Motor neuron (in vitro differentiated cells): ENCODE measurements around the gene TMEM179. TPM values are rescaled to one million over a fixed set of nuclear protein-coding genes. Genes with fewer than 3 reads are reported as not detected.
A peak's percentile ranks its signal among the peaks of the same experiment; 100 is the strongest.
"Not testable (repeated sequence)": the region's sequence is repeated elsewhere in the genome, so short reads cannot be mapped to it uniquely, and the experiment has no call there.

Experiments
- ATAC-seq, 8 experiments: fragments of 200-7000 bp; cut with Tn5 transposase; replicated peaks in 6 of 8; 2 replicates each; pipeline ENCODE4 v1.8.0; 2021; ENCODE audit warnings: mild to moderate bottlenecking in 8 of 8, moderate library complexity in 8 of 8
- H3K27ac ChIP-seq, 2 donors: fragments of 250-450 bp; sonication (Bioruptor Pico); 2 replicates each; pipeline ENCODE4 v1.9.0; 2021; ENCODE audit warnings: antibody characterized with exemption in 2 of 2, mild to moderate bottlenecking in 2 of 2, moderate library complexity in 1 of 2
- H3K4me1 ChIP-seq, 2 donors: fragments of 250-450 bp; sonication (Bioruptor Pico); replicated peaks in 1 of 2; 2 replicates each; pipeline ENCODE4 v1.6.1; 2021; ENCODE audit warnings: antibody characterized with exemption in 2 of 2, mild to moderate bottlenecking in 2 of 2, moderate library complexity in 1 of 2
- H3K4me3 ChIP-seq, 5 donors: fragments of 250-450 bp; sonication (Bioruptor Pico); 2 replicates each; pipeline ENCODE4 v1.9.0; 2021; ENCODE audit warnings: antibody characterized with exemption in 5 of 5, mild to moderate bottlenecking in 5 of 5, moderate library complexity in 4 of 5
- WGBS, 10 experiments: fragments of 450-650 bp; shearing (Covaris generic); methylation state at CpG; one replicate each; pipeline ENCODE4 v1.0.0; 2022; 5-methylcytosine and 5-hydroxymethylcytosine counted together
- in situ Hi-C, 9 experiments: fragments of 400-800 bp; cut with MboI; loops; one replicate each; pipeline ENCODE4 v1.15.0; 2021; ENCODE audit warnings: low sequenced_read_pairs in 9 of 9, low pct_unique_long_range_greater_than_20kb in 2 of 9; ENCODE audit not compliant: unreplicated experiment in 9 of 9
- total RNA-seq, 8 experiments: library from RNA; unstranded; fragments of 300-600 nt; gene quantifications; 2 replicates each; pipeline versions ENCODE4 v1.2.3 to v1.2.4, GENCODE V29; 2022

TMEM179 gene
- 10 to 100 TPM in 5 of 8 experiments, 1 to 10 TPM in 1, under 1 TPM in 2; 0.40 to 18.8 (median 12.8) TPM for total RNA-seq

GRCh38 chr14:104604458-104605449 lies at the start of gene TMEM179:
TMEM179 (minus strand) TSS chr14:104604772; CDS start chr14:104604741, 31 bp downstream.
- Histone ChIP-seq H3K4me3 (peak within 1 kb of the TSS; percentile 29 to 58 (median 45)), H3K4me1 (peaks cover 26 to 28% of the 10 kb centered on the region in 2 donors), H3K27ac (peak within 1 kb of the TSS; percentile 34 to 61)
- ATAC-seq = peak; percentile 61 to 93 (median 70)
- in situ Hi-C loops = no loop called here
- 2 to 40% (median 13%) methylated on average over 1 to 5 of the region's 91 CpGs; no CpG with 5 or more reads in 5 of the 10 experiments for WGBS, 10 experiments

GRCh38 chr14:104654119-104654518 lies 49.5 kb upstream of the TMEM179 start:
- H3K4me1 ChIP-seq = peaks cover 0 to 8% of the 10 kb centered on the region in 2 donors
- 65 to 100% (median 86%) methylated on average over 1 to 4 of the region's 6 CpGs; no CpG with 5 or more reads in 4 of the 10 experiments for WGBS, 10 experiments
- in situ Hi-C loops = no loop called here
- ATAC-seq = no peak
- H3K4me3 ChIP-seq = no peak overlapping the region
- H3K27ac ChIP-seq = no peak overlapping the region

GRCh38 chr14:104653130-104653920 lies 48.8 kb upstream of the TMEM179 start:
- WGBS, 10 experiments = 61 to 100% (median 99%) methylated on average over 2 to 9 of the region's 52 CpGs; no CpG with 5 or more reads in 4 of the 10 experiments
- ATAC-seq, in situ Hi-C loops, H3K4me3 ChIP-seq, H3K27ac ChIP-seq, H3K4me1 ChIP-seq: not testable (repeated sequence)

- Histone ChIP-seq H3K4me3 (no peak overlapping the region), H3K4me1 (peaks cover 0 to 8% of the 10 kb centered on the region in 2 donors), H3K27ac (no peak overlapping the region)
- in situ Hi-C loops = no loop called here
- ATAC-seq = no peak
- WGBS, 10 experiments = 76 to 100% (median 95%) methylated on average over 1 to 7 of the region's 9 CpGs; no CpG with 5 or more reads in 2 of the 10 experiments
These were observed 47.8 kb upstream of the TMEM179 start for GRCh38 chr14:104652386-104652785.

GRCh38 chr14:104651876-104652260 lies 47.3 kb upstream of the TMEM179 start:
- WGBS, 10 experiments = 78 to 100% (median 84%) methylated on average over 2 to 14 of the region's 20 CpGs; no CpG with 5 or more reads in 5 of the 10 experiments
- no peak for ATAC-seq
- in situ Hi-C loops = no loop called here

GRCh38 chr14:104650981-104651875 lies 46.7 kb upstream of the TMEM179 start:
- in situ Hi-C loops = no loop called here
- no peak overlapping the region for H3K27ac ChIP-seq

More at GRCh38 chr14:104651876-104652260, 47.3 kb upstream of the TMEM179 start:
- Histone ChIP-seq H3K4me1 (peaks cover 0 to 8% of the 10 kb centered on the region in 2 donors), H3K27ac (no peak overlapping the region), H3K4me3 (no peak overlapping the region)

GRCh38 chr14:104650057-104650980 lies 45.7 kb upstream of the TMEM179 start:
- in situ Hi-C loops = no loop called here
- no peak overlapping the region for H3K27ac ChIP-seq

More at GRCh38 chr14:104650981-104651875, 46.7 kb upstream of the TMEM179 start:
- 68 to 91% (median 70%) methylated on average over 3 to 10 of the region's 24 CpGs; no CpG with 5 or more reads in 7 of the 10 experiments for whole genome bisulfite sequencing, 10 experiments
- Histone ChIP-seq H3K4me1 (peaks cover 0 to 5% of the 10 kb centered on the region in 2 donors), H3K4me3 (no peak overlapping the region)
- peak in 2 of 8 experiments; percentile 4 to 5 for ATAC-seq

GRCh38 chr14:104647467-104648043 lies 43.0 kb upstream of the TMEM179 start:
- WGBS, 10 experiments = 10 to 97% (median 79%) methylated on average over 1 to 6 of the region's 6 CpGs; no CpG with 5 or more reads in 1 of the 10 experiments
- no peak for ATAC-seq
- peaks cover 9 to 12% of the 10 kb centered on the region in 2 donors for H3K4me1 ChIP-seq
- in situ Hi-C loops = loop anchor here in 4 of 9 experiments (25.0 kb wide), 2 partner anchors 510 to 560 kb away; partner anchors contain the start of genes ASPG (in 2 of the 4) and KIF26A (in 2 of the 4)
- no peak overlapping the region for H3K27ac ChIP-seq
- H3K4me3 ChIP-seq = no peak overlapping the region

More at GRCh38 chr14:104650057-104650980, 45.7 kb upstream of the TMEM179 start:
- H3K4me3 ChIP-seq = peak overlapping the region; percentile 32 to 46 (median 36)
- peaks cover 0 to 5% of the 10 kb centered on the region in 2 donors for H3K4me1 ChIP-seq
- peak; percentile 87 to 98 (median 94) for ATAC-seq
- 0 to 20% (median 0%) methylated on average over 1 to 6 of the region's 56 CpGs; no CpG with 5 or more reads in 3 of the 10 experiments for WGBS, 10 experiments

GRCh38 chr14:104644656-104645378 lies 40.2 kb upstream of the TMEM179 start:
- 0 to 100% (median 58%) methylated on average over 1 to 10 of the region's 11 CpGs; no CpG with 5 or more reads in 2 of the 10 experiments for WGBS, 10 experiments
- no peak overlapping the region for H3K4me3 ChIP-seq
- H3K4me1 ChIP-seq = peaks cover 11 to 13% of the 10 kb centered on the region in 2 donors
- in situ Hi-C loops = loop anchor here in 4 of 9 experiments (25.0 kb wide), 2 partner anchors 508 to 558 kb away; partner anchors contain the start of genes ASPG (in 2 of the 4) and KIF26A (in 2 of the 4)
- no peak overlapping the region for H3K27ac ChIP-seq
- ATAC-seq = no peak

- H3K4me1 ChIP-seq = peaks cover 14 to 17% of the 10 kb centered on the region in 2 donors
- H3K27ac ChIP-seq = no peak overlapping the region
- no peak overlapping the region for H3K4me3 ChIP-seq
- in situ Hi-C loops = loop anchor here in 4 of 9 experiments (25.0 kb wide), 2 partner anchors 507 to 557 kb away; partner anchors contain the start of genes ASPG (in 2 of the 4) and KIF26A (in 2 of the 4)
- no peak for ATAC-seq
- 20 to 100% (median 63%) methylated on average over 1 to 9 of the region's 12 CpGs; no CpG with 5 or more reads in 2 of the 10 experiments for WGBS, 10 experiments
These were observed 39.6 kb upstream of the TMEM179 start for GRCh38 chr14:104644091-104644635.
